HG03066 (cell line): Measurements from ENCODE around the gene FBXO28.
A peak's percentile ranks its signal among the peaks of the same experiment; 100 is the strongest.

Experiments
- ATAC-seq: cut with Tn5 transposase; IDR thresholded peaks from one replicate; pipeline ENCODE4 v1.9.1; 2021; ENCODE audit warnings: low read depth; ENCODE audit not compliant: unreplicated experiment

FBXO28 gene

DNA sequence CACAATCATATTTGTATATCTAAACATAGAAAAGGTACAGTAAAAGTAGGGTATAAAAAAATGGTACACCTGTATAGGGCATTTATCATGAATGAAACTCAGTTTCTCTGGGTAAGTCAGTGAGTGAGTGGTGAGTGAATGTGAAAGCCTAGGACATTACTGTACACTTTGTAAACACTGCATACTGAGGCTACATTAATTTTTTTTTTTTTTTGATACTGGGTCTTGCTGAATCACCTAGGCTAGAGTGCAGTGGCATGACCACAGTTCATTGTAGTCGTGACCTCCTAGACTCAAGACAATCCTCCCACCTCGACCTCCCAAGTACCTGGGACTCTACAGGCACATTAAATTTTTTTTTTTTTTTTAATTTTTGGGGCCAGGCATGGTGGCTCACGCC, 27.8 kb downstream of the FBXO28 start:
- ATAC-seq, result no peak

DNA sequence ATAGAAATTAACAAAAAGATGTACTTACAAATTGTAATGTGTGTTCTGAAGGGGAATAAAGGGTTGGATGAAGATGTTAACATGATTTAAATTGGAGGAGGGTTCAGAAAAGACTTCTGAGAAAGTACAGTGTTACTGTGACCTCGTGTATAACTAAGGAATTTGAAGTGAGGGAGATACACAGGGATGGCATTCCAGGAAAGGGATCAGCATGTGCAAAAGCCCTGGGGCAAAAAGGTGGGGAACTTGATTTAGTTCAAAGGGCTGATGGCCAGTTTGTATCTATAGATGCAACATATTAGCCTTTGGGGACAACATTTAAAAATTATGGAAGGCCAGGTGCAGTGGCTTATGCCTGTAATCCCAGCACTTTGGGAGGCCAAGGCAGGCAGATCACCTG, 35.8 kb downstream of the FBXO28 start:
- no peak for ATAC-seq

DNA sequence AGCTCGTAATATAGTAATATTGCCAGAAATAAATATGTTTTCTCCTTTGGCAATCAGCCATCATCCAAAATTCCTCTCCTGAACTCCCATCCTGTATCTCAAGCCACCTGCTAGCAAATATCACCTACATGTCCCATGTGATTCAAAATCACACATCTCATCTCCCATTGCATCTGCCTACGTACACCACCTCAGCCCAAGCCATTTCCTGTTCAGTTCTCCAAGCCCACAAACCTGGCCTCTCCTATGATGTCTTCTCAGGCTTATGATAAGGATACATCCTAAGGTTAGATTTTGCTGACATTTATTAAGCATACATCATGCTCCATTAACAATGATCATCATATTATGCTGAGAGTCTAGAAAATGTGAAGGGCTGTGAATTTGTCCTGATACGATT, 37.2 kb downstream of the FBXO28 start:
- ATAC-seq, result no peak

DNA sequence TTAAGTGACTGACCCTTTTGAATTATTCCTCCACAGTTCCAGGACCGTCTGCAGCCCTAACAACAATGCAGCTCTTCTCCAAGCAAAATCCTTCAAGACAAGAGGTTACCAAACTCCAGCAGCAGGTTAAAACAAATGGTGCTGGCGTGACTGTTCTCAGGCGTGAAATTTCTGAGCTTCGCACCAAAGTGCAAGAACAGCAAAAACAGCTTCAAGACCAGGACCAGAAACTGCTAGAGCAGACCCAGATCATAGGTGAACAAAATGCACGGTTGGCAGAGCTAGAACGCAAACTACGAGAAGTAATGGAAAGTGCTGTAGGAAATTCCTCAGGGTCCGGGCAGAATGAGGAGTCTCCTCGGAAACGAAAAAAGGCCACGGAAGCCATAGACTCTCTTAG, 43.4 kb downstream of the FBXO28 start:
- no peak for ATAC-seq

DNA sequence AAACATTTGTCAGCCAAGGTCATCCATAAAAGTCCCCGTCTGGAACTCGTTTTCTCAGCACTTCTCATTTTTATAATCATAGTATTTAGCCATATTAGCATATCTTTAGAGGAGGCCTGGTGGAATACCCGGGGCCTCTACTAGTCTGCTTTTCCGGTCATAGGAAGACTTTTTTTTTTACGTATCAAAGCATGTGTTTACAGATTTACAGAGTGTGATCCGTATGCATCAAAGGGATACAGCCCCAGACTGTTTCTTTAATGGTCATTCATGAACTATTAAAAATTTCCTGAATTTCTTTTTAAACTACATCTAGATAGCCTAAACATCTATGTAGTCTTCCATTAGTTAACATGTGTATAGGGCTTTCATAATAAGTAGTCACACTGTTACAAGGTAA, 45.6 kb downstream of the FBXO28 start:
- ATAC-seq, result no peak

DNA sequence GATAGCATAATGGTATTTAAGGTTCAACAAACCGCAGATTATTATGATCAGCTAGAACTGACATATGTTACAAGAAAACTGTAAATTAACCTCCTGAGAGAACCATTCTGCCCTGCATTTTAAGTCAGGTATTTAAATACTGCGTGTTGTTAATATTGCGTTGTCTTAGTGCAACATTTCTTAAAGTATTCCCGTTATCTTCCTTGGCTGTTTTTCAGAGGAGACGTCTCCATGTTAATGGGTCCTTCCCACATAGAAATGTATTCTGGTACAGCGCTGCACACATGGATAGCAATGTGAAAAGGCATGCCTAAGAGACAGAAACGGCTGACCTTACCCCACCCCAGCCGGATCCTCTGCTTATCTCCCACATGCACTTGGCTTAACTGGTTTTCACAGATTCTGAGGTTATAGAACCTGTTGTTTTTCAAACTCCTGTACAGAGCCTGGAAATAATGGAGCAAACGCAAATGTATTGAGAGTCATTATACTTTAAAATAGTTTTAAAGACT, 46.3 kb downstream of the FBXO28 start:
- ATAC-seq, result no peak

DNA sequence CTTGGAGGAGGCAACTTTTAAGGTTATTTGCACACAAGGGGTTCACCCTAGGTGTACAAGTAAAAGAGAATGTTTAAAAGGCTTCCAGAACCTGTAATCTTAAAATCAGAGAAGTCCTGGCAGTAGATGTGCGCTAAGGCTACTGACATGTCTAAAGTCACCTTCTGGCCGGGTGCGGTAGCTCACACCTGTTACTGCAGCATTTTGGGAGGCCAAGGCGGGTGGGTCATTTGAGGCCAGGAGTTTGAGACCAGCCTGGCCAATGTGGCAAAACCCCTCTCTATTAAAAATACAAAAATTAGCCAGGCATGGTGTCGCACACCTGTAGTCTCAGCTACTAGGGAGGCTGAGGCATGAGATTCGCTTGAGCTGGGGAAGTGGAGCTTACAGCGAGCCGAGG, 48.9 kb downstream of the FBXO28 start:
- no peak for ATAC-seq

DNA sequence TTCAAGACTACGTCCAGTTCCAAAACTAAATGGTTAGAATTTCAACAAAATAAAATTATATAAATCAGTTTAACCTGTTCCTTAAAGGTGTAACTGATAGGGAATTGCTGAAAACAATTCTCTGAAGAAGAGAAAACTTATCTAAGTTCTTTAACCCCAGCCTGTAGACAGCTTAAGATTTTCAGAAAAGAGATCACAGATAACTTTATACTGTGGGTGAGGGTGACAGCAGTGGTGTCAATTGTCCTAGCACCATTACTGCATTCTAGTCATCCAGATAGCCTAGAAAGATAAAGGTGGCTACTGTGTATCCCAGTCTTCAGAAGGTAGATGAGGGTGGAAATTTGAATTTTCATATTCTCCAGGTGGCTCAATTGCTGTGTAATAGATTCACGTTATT, 49.4 kb downstream of the FBXO28 start:
- no peak for ATAC-seq

DNA sequence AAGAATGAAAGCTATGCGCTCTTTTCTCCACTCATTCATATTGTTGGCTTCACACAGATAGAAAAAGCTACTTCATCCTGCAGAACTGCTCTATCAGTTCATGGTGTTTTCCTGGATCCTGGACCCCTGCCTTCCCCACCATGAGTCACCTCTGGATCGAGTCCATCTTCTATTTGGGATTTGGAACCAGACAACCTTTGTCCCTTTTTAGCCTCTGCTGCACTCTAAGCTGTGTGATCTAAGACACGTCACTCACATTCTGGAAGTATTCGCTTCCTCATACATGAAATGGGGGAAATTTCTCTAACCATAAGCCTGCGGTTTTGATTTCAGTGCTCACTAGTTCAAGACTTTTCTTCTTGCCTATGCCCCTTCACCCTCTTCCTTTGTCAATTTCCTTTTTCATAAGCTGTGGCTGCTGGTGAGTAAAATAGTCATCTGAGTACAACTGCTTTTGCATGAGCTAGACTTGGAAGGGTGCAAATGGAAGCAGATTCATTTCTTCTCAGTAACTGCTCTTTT, 55.0 kb downstream of the FBXO28 start:
- peak; percentile 84 for ATAC-seq

DNA sequence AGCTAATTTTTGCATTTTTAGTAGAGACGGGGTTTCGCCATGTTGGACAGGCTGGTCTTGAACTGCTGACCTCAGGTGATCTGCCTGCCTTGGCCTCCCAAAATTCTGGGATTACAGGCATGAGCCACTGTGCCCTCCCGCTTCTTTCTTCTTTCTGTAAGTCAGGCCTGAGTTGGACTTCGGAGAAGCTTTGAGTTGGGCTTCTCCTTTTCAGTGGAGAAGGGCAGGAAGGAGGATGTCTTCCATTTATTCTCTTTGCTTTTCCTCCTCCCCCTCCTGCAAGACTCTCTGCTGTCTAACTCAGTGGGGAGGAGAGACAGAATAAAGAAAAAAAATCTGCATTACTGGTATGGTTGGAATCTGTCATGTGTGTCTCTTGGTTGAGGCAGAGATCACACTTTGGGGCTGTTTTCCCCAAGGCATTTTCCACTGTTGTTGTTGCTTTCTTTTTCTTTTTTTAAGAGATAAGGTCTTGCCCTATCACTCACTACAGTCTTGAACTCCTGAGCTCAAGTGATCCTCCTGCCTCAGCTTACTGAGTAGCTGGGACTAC, 55.9 kb downstream of the FBXO28 start:
- no peak for ATAC-seq

DNA sequence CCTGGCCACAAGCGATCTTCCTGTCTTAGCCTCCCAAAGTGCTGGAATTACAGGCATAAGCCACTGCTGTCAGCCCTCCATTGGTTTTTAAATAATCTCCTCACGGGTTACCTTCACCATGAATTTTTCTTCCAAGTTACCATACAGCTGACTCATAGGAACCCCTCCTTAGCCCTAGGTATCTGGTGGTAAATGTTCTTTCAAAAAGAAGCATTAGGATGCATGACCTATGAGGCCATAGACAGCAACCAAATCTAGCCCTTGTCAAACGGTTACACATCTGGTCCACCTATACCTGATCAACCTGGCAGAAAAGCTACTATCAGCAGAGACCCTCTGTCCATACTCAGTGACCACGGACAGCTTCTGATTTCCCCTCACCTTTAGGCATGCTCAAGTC, 56.4 kb downstream of the FBXO28 start:
- no peak for ATAC-seq

DNA sequence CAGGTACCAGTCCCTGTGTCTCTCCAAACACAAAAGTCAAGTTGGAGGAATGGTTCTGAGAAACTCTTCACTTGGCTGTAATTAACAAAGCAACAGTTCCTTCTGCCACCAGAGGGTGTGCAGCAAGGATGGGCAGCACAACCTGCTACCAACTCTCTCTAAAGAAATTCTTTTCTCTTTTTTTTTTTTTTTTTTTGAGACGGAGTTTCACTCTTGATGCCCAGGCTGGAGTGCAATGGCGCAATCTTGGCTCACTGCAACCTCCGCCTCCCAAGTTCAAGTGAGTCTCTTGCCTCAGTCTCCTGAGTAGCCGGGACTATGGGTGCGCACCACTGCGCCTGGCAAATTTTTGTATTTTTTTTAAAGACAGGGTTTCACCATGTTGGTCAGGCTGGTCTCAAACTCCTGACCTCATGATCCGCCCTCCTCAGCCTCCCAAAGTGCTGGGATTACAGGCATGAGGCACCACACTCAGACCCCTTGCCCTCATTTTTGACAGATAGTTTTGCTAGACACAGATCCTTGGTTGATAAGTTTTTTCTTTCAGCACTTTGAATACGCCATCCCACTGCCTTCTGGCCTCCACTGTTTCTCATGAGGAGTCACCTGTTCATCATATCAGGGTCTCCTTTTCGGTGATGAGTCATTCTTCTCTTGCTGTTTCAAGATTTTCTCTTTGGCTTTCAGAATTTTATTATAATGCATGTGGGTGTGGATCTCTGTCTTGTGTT, 57.0 kb downstream of the FBXO28 start:
- ATAC-seq, result no peak

DNA sequence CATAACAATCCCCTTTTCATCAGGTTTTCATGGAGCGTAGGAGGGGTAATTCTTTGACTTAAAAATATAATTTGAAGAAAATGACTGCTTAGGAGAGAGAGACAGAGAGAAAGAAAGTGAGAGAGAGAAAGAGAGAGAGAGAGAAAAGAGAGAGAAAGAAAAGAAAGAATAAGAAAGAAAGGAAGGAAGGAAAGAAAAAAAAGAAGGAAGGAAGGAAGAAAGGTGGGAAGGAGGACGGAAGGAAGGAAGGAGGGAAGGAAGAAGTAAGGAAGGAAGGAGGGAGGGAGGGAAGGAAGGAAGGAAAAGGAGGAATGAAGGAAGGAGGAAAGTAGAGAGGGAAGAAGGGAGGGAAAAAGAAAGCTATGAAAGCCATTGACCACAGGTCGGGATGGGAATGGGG, 58.3 kb downstream of the FBXO28 start:
- no peak for ATAC-seq

DNA sequence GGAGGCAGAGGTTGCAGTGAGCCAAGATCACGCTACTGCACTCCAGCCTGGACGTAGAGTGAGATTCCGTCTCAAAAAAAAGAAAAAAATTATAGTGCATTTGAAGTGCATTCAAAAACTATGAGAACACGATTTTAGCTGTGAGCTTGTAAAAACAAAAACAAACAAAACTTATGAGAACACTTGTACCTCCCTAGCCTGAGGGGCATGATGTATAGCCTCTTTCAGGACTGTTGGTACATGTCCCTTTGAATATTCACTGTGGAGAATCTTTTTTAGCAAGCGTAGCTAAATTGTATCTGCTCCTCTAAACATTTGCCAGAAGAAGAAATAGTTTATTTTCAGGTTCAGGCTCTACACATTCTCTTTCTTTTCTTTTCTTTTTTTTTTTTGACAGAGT, 59.6 kb downstream of the FBXO28 start:
- ATAC-seq, result no peak

DNA sequence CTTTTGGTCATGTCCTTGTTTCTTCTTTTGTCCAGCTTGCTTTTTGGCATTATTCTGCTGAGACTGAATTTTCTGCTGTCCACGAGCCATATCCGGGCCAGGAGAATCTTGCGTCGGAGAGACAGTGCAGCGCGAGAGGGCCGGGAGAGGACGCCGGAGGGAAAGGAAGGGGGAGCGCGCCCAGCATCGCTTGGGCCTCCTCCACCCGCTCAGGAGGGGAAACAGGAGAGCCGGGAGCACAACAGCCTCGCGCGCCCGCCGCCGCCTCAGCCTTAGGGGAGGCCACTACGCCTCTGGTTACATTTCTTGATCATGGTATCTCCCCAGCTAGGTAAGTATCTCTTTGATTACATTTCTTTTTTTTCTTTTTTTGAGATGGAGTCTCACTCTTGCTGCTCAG, 61.7 kb downstream of the FBXO28 start:
- no peak for ATAC-seq

DNA sequence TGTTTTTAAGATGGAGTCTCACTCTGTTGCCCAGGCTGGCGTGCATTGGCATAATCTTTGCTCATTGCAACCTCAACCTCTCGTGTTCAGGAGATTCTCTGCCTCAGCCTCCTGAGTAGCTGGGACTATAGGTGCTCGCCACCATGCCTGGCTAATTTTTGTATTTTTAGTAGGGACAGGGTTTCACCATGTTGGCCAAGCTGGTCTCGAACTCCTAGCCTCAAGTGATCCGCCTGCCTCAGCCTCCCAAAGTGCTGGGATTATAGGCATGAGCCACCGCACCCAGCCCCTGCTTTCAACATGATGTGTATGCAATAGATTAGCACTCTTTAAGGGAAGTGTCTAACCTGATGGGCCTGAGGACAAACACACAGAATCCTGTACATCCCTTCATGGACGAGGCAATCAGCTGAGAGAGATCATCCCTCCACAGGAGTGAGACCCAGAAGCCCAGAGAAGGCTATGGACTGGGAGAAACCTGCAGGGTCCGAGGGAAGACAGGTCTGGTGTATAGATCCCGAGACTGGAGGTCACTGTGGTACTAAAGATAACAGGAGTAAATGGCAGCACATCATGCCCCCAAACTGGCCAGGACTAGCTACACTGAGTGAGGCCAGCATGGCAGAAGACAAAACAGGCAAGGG, 63.6 kb downstream of the FBXO28 start:
- no peak for ATAC-seq

DNA sequence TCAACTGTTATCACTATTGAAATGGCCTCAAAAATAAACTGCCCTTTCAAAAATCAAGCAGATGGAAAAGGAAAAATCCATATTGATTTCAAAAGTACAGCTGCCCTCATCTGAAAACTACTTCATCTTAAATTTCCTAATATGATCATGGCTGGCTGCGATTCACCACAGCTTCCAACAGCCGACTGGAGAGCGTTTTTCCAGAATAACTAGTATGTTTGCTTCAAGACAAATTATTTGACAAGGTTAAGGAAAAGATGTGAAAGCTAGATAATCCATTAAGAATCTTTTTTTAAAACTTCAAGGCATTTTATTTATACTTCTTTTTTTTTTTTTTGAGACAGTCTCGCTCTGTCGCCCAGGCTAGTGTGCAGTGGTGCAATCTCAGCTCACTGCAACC, 65.0 kb downstream of the FBXO28 start:
- ATAC-seq, result no peak

DNA sequence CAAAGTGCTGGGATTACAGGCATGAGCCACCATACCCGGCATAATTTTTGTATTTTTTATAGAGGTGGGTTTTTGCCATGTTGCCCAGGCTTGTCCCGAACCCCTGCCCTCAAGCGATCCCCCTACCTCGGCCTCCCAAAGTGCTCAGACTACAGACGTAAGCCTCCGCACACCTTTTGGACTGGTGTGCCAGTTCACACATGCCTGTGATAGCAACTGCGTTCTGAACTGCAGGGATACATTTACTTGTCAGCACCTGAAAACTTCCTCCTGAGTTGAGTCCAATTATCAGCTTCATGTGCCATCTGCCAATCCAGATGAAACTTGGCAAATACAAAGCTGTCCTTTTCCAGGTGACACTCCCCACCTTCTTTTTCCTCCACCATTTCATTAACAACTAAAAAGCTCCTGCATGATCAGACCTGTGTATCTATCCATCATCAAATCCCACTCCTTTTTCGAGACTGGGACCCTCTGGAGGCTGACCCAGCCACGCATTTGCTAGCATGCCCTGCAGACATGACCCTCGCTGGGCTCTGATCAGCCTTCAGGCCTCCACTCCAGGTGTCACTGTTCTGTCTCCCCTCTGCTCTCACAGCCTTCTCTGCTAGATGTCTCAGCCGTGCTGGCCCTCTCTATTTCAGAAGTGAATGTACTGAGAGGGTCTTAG, 67.0 kb downstream of the FBXO28 start:
- ATAC-seq, result no peak

DNA sequence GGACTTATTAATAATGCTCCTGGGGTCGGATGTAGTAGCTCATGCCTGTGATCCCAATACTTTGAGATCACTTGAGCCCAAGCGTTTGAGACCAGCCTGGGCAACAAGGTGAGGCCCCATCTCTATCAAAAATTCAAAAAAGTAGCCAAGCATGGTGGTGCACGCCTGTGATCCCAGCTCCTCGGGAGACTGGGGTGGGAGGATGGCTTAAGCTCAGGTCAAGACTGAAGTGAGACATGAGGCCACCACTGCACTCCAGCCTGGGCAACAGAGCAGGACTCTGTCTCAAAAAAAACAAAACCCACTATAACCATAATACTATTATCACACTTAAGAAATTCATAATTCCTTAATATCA, 67.5 kb downstream of the FBXO28 start:
- ATAC-seq, result no peak

DNA sequence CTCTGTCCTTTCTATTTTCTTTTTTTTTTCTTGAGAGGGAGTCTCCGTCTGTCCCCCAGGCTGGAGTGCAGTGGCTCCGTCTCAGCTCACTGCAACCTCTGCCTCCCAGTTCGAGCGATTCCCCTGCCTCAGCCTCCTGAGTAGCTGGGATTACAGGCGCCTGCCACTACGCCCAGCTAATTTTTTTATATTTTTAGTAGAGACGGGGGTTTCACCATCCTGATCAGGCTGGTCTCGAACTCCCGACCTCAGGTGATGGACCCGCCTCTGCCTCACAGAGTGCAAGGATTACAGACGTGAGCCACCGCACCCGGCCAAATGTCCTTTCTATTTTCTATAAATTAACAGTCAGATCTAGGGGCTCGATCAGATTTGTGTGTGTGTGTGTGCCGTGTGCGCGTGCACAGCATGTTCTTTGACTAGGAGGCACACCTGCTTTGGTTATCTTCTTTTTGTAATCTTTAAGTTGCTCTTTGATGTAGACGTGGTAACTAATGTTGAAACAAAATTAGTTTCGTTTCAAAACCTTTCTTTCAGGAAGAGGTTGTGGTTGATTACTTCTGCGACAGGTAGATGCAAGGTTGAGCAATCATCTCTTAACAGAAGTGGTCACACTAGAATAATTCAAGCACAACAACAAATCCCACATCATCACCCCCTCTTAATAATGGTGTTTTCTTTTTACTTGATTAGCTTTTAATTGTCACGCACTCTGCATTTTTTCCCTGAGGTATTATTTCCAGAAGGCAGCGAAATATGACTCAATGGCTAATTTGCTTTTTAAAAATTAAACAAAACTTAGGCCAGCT, 68.3 kb downstream of the FBXO28 start:
- peak; percentile 37 for ATAC-seq
